Suprapubic skin (tissue), 4 donors: ENCODE measurements around the gene NTHL1.

ENCODE experiments used
- EP300 ChIP-seq: sonication (generic); formaldehyde crosslinking; IDR thresholded peaks from one replicate; pipeline ENCODE4 v1.6.1; 2017; ENCODE audit warnings: antibody characterized with exemption
- POLR2A ChIP-seq, 2 donors: fragments of 450-650 bp; IDR thresholded peaks; one replicate each; pipeline ENCODE4 v1.6.1; 2017; ENCODE audit warnings: antibody characterized with exemption in 2 of 2, mild to moderate bottlenecking in 2 of 2, moderate library complexity in 2 of 2
- POLR2AphosphoS5 ChIP-seq, 3 donors: sonication (generic); formaldehyde crosslinking; IDR thresholded peaks; one replicate each; pipeline ENCODE4 v1.6.1; 2017; ENCODE audit warnings: antibody characterized with exemption in 3 of 3
- TF ChIP-seq, protein P1 (sequence below), 2 donors: fragments of 200-600 bp in 1 of 2; fragments of 450-650 bp in 1 of 2; sonication (generic) in 1 of 2; IDR thresholded peaks; one replicate each; pipeline ENCODE4 v1.5.1; 2016 to 2019; ENCODE audit warnings: antibody characterized with exemption in 2 of 2, mild to moderate bottlenecking in 1 of 2, moderate library complexity in 1 of 2

GRCh38 chr16:2043667-2044451, 3.8 kb downstream of the NTHL1 start:
- TF ChIP-seq, protein P1, sequence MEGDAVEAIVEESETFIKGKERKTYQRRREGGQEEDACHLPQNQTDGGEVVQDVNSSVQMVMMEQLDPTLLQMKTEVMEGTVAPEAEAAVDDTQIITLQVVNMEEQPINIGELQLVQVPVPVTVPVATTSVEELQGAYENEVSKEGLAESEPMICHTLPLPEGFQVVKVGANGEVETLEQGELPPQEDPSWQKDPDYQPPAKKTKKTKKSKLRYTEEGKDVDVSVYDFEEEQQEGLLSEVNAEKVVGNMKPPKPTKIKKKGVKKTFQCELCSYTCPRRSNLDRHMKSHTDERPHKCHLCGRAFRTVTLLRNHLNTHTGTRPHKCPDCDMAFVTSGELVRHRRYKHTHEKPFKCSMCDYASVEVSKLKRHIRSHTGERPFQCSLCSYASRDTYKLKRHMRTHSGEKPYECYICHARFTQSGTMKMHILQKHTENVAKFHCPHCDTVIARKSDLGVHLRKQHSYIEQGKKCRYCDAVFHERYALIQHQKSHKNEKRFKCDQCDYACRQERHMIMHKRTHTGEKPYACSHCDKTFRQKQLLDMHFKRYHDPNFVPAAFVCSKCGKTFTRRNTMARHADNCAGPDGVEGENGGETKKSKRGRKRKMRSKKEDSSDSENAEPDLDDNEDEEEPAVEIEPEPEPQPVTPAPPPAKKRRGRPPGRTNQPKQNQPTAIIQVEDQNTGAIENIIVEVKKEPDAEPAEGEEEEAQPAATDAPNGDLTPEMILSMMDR (IDR thresholded peaks at IDR 0.05): no peak
- no peak for TF ChIP-seq EP300
- TF ChIP-seq POLR2AphosphoS5 (IDR thresholded peaks at IDR 0.05): no peak
- TF ChIP-seq POLR2A (IDR thresholded peaks at IDR 0.05): no peak
